Neural cell (in vitro differentiated cells): ENCODE measurements around the gene SEMG2. TPM values are rescaled to one million over a fixed set of nuclear protein-coding genes. Genes with fewer than 3 reads are reported as not detected.

ENCODE experiments used
- H2AFZ ChIP-seq: fragments of 200-600, 300-800 bp; sonication (generic), shearing (Covaris generic); 2 replicates; pipeline ENCODE4 v1.6.0; 2014; ENCODE audit warnings: low read depth, mild to moderate bottlenecking, antibody characterized with exemption, low read length, moderate library complexity
- H3F3A ChIP-seq: fragments of 200-600 bp; shearing (Covaris generic); 2 replicates; pipeline ENCODE4 v1.6.1; 2016; ENCODE audit warnings: mild to moderate bottlenecking, moderate library complexity, mixed read lengths, antibody characterized with exemption, low read length; ENCODE audit not compliant: insufficient read depth, poor library complexity, severe bottlenecking
- H3K27ac ChIP-seq: fragments of 200-600, 300-800 bp; sonication (generic), shearing (Covaris generic); 2 replicates; pipeline ENCODE4 v1.5.1; 2014; ENCODE audit warnings: mild to moderate bottlenecking, low read length, moderate library complexity
- H3K27me3 ChIP-seq: fragments of 300-800, 200-600 bp; sonication (generic), shearing (Covaris generic); 2 replicates; pipeline ENCODE4 v1.6.0; 2014; ENCODE audit warnings: mild to moderate bottlenecking, low read depth, low read length, moderate library complexity; ENCODE audit not compliant: insufficient read depth
- H3K36me3 ChIP-seq: fragments of 300-800, 200-600 bp; sonication (generic), shearing (Covaris generic); 2 replicates; pipeline ENCODE4 v1.5.1; 2014; ENCODE audit warnings: mild to moderate bottlenecking, antibody characterized with exemption, low read length, moderate library complexity; ENCODE audit not compliant: insufficient read depth
- H3K4me2 ChIP-seq: fragments of 300-800, 200-600 bp; sonication (generic), shearing (Covaris generic); 2 replicates; pipeline ENCODE4 v1.6.0; 2014; ENCODE audit warnings: mild to moderate bottlenecking, low read length
- H3K4me3 ChIP-seq: fragments of 300-800, 200-600 bp; sonication (generic), shearing (Covaris generic); 2 replicates; pipeline ENCODE4 v1.5.1; 2014; ENCODE audit warnings: mild to moderate bottlenecking, low read length, moderate library complexity
- H3K79me2 ChIP-seq: fragments of 200-600 bp; shearing (Covaris generic); replicated peaks from 2 replicates; pipeline ENCODE4 v1.6.0; 2014; ENCODE audit warnings: mild to moderate bottlenecking, low read length, moderate library complexity; ENCODE audit not compliant: insufficient read depth
- H3K9ac ChIP-seq: fragments of 300-800, 200-600 bp; sonication (generic), shearing (Covaris generic); 2 replicates; pipeline ENCODE4 v1.6.1; 2016; ENCODE audit warnings: mild to moderate bottlenecking, low read length, mixed read lengths
- H3K9me2 ChIP-seq: fragments of 200-600 bp; shearing (Covaris generic); 2 replicates; pipeline ENCODE4 v1.6.1; 2016; ENCODE audit warnings: mild to moderate bottlenecking, low read length, mixed read lengths; ENCODE audit not compliant: insufficient read depth
- H3K9me3 ChIP-seq: fragments of 200-600, 300-800 bp; sonication (generic), shearing (Covaris generic); 2 replicates; pipeline ENCODE4 v1.6.1; 2016; ENCODE audit warnings: mild to moderate bottlenecking, mixed run types, low read length, moderate library complexity, mixed read lengths
- H4K20me1 ChIP-seq: fragments of 200-600 bp; shearing (Covaris generic); 2 replicates; pipeline ENCODE4 v1.6.1; 2016; ENCODE audit warnings: mild to moderate bottlenecking, mixed run types; ENCODE audit not compliant: insufficient read depth
- EP300 ChIP-seq: fragments of 450-650 bp; conservative IDR thresholded peaks from 2 replicates; pipeline ENCODE4 v1.6.1; 2014; ENCODE audit warnings: antibody characterized with exemption, mild to moderate bottlenecking, moderate library complexity; ENCODE audit not compliant: poor library complexity, severe bottlenecking
- EZH2 ChIP-seq: fragments of 200-600, 300-800 bp; shearing (Covaris generic), sonication (generic); IDR thresholded peaks from 2 replicates; pipeline ENCODE4 v1.6.1; 2014; ENCODE audit warnings: antibody characterized with exemption, low read length, borderline replicate concordance, mild to moderate bottlenecking; ENCODE audit not compliant: insufficient read depth, poor library complexity, severe bottlenecking
- MXI1 ChIP-seq: fragments of 450-650 bp; conservative IDR thresholded peaks from 2 replicates; pipeline ENCODE4 v1.6.1; 2014; ENCODE audit warnings: antibody characterized with exemption, mild to moderate bottlenecking; ENCODE audit not compliant: poor library complexity, severe bottlenecking
- POLR2AphosphoS5 ChIP-seq: IDR thresholded peaks from 2 replicates; pipeline ENCODE4 v1.6.1; 2012
- RAD21 ChIP-seq: fragments of 450-650 bp; conservative IDR thresholded peaks from 2 replicates; pipeline ENCODE4 v1.6.1; 2014; ENCODE audit warnings: antibody characterized with exemption, mild to moderate bottlenecking, moderate library complexity
- REST ChIP-seq: IDR thresholded peaks from 2 replicates; pipeline ENCODE4 v1.6.1; 2012; ENCODE audit warnings: borderline replicate concordance
- SMC3 ChIP-seq: fragments of 450-650 bp; conservative IDR thresholded peaks from 2 replicates; pipeline ENCODE4 v1.6.1; 2014; ENCODE audit warnings: antibody characterized with exemption, mild to moderate bottlenecking, moderate library complexity; ENCODE audit not compliant: poor library complexity
- TAF1 ChIP-seq: IDR thresholded peaks from 2 replicates; pipeline ENCODE4 v1.6.1; 2012; ENCODE audit warnings: low read depth
- polyA plus RNA-seq: library from polyadenylated mRNA; depleted of rRNA; stranded (reverse); fragments of >200 nt; gene quantifications from 2 replicates; pipeline ENCODE4 v1.2.3, GENCODE V29; 2014
- TF ChIP-seq, protein P1 (sequence below): fragments of 450-650 bp; IDR thresholded peaks from 2 replicates; pipeline ENCODE4 v1.5.1; 2014; ENCODE audit warnings: antibody characterized with exemption, mild to moderate bottlenecking, moderate library complexity; ENCODE audit not compliant: poor library complexity, severe bottlenecking

Gene SEMG2
- polyA plus RNA-seq, 1 donor from 2014 or later, result not detected

GRCh38 chr20:45269056-45269455, 47.9 kb downstream of the SEMG2 start:
- H3K4me2 ChIP-seq, result no peak overlapping the region
- no peaks in the 10 kb centered on the region for H3K36me3 ChIP-seq
- no peaks in the 10 kb centered on the region for H3F3A ChIP-seq
- H2AFZ ChIP-seq, result no peak overlapping the region
- no peak overlapping the region for H3K27ac ChIP-seq
- no peaks in the 10 kb centered on the region for H3K9me2 ChIP-seq
- H3K27me3 ChIP-seq, result no peaks in the 10 kb centered on the region
- H3K9ac ChIP-seq, result no peak overlapping the region
- no peak overlapping the region for H3K4me3 ChIP-seq
- TF ChIP-seq SMC3 (no peak), POLR2AphosphoS5 (no peak), MXI1 (no peak), TAF1 (no peak), RAD21 (no peak), EZH2 (no peak), REST (no peak)
- TF ChIP-seq, protein P1, sequence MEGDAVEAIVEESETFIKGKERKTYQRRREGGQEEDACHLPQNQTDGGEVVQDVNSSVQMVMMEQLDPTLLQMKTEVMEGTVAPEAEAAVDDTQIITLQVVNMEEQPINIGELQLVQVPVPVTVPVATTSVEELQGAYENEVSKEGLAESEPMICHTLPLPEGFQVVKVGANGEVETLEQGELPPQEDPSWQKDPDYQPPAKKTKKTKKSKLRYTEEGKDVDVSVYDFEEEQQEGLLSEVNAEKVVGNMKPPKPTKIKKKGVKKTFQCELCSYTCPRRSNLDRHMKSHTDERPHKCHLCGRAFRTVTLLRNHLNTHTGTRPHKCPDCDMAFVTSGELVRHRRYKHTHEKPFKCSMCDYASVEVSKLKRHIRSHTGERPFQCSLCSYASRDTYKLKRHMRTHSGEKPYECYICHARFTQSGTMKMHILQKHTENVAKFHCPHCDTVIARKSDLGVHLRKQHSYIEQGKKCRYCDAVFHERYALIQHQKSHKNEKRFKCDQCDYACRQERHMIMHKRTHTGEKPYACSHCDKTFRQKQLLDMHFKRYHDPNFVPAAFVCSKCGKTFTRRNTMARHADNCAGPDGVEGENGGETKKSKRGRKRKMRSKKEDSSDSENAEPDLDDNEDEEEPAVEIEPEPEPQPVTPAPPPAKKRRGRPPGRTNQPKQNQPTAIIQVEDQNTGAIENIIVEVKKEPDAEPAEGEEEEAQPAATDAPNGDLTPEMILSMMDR, result no peak
- no peaks in the 10 kb centered on the region for H3K9me3 ChIP-seq
- no peaks in the 10 kb centered on the region for H4K20me1 ChIP-seq
- H3K79me2 ChIP-seq, result no peaks in the 10 kb centered on the region

- TF ChIP-seq SMC3, result no peak
- TF ChIP-seq, protein P1, result no peak
- TF ChIP-seq TAF1, result no peak
- no peak for TF ChIP-seq POLR2AphosphoS5
- no peak for TF ChIP-seq EP300
- TF ChIP-seq RAD21, result no peak
- no peak for TF ChIP-seq REST
- TF ChIP-seq EZH2, result no peak
- TF ChIP-seq MXI1, result no peak
- Histone ChIP-seq H3K4me3 (no peak overlapping the region), H3K9me3 (no peaks in the 10 kb centered on the region), H3K79me2 (no peaks in the 10 kb centered on the region), H3K36me3 (no peaks in the 10 kb centered on the region), H3K9me2 (no peaks in the 10 kb centered on the region), H3K27ac (no peak overlapping the region), H3K9ac (no peak overlapping the region), H3F3A (no peaks in the 10 kb centered on the region), H3K27me3 (no peaks in the 10 kb centered on the region), H3K4me2 (no peak overlapping the region), H2AFZ (no peak overlapping the region), H4K20me1 (no peaks in the 10 kb centered on the region)
These were observed 48.6 kb downstream of the SEMG2 start for GRCh38 chr20:45269754-45270270.
